ENCODE results near the gene DDX1.

DDX1 gene

DNA sequence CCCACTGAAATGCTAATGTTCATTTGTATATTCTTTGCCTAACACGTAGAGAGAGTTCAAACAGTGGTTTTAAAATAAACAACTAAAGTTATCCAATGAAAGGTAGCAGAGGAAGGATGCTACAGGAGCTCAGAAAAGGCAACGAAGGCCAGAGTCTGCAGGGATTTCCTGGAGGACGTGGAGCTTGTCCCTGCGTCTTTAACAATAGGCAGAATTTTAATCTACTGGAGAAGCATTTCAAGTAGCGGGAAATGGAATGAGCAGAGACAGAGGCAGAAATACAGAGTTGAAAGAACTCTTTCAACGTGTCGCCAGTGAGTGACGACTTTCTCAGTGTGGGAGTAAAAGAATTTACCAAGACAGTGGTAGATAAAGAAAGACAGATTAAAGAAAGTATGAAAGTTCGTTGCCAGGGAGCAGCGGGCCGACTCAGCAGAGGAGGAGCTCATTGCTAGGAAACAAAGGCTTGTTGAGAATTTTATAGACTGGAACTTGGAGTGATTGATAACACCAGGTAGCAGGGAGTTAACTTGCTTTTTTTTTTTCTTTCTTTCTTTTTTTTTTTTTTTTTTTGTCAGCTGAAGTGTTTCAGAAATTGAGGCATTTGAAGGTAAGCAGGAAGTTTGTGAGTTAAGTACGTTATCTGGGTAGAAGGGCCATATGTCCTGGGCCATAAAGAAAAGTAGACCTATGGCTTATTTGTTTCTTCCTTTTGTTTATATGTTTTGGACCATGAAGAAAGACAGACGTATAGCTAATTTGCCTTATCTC, 29.9 kb upstream of the DDX1 start:
- DNase-seq (ENCODE audit: insufficient read length, low spot score), result no peak
- peak; percentile 53 for FAIRE-seq

DNA sequence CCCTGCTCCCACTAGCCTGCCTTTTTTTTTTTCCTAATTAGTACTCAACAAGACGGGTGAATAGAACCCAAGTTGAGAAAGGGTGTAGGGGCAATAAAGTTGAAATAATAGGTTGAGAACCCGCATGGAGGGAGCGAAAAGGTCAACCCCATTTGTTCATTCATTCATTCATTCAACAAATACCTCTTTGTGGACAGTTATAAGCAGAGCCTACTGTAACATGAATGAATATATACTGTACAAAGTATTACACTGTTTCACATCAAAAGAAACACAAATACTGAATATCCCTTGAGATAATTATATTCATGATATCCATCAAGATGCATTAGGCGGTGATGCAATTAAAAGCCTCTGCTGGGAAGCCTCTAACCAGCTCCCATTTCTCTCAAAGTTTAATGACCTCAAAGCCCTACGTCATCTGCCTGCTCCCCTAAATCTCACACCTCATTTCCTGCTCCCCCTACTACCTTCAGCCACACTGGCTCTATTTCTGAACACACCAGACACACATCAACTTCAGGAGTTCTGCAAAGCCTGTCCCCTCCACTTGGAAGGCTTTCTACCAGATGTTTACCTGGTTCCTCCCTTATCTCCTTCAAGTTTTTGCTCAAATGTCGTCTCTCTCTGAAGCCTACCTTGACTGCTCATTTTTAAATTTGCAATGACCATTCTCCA, 29.2 kb upstream of the DDX1 start:
- FAIRE-seq (no peak), DNase-seq (ENCODE audit: insufficient read length, low spot score) (no peak)

DNA sequence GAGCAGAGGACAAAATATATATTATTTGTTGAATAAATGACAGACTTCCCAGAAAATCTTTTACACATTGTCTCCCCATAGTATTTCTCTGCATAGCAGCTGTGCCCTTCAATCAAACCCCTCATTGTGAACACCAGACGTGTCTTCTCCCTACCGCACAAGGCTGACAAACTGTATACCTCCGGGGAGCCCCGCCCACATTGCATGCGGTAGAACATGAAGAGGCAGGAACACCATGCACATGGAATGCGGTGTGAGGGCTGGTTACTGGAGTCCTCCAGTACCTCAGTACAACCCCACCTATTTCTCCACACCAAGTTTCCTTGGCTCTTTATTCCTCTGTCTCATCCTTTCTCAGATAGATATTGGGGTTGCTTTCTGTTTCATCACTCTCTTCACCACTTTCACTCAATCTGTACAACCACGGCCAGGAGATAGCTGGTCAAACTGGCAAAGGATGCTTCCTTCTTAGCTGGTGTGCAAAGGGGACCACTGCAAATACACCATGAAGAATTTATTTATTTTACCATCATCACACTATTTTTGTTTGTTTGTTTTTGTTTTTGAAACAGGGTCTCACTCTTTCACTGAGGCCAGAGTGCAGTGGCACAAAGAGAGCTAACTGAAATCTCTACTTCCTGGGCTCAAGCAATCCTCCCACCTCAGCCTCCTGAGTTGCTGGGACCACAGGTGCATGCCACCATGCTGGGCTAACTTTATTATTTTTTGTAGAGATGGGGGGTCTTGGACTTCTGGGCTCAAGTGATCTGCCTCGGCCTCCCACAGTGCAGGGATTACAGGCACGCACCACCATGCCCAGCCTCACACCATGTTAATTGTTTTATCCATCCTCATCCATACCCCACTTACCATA, 28.2 kb upstream of the DDX1 start:
- no peak for FAIRE-seq

DNA sequence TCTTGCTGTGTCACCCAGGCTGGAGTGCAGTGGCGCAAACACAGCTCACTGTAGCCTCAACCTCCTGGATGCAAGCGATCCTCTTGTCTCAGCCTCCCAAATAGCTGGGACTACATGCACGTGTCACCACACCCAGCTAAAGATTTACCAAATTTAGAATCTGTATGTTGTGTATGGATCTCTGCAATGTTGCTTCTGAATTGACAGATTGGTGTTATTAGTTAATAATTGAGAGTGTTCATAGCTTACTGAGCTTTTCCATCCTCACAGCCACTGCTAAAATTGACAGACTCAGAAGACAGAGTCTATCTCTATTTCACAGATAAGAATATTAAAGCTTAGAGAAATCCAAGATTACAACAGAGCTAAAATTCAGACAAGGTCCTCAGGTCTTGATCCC, 26.3 kb upstream of the DDX1 start:
- DNase-seq (ENCODE audit: insufficient read length, low spot score), result no peak
- FAIRE-seq, result no peak

More for the DNA sequence above, 28.2 kb upstream of the DDX1 start:
- DNase-seq (ENCODE audit: insufficient read length, low spot score), result no peak

DNA sequence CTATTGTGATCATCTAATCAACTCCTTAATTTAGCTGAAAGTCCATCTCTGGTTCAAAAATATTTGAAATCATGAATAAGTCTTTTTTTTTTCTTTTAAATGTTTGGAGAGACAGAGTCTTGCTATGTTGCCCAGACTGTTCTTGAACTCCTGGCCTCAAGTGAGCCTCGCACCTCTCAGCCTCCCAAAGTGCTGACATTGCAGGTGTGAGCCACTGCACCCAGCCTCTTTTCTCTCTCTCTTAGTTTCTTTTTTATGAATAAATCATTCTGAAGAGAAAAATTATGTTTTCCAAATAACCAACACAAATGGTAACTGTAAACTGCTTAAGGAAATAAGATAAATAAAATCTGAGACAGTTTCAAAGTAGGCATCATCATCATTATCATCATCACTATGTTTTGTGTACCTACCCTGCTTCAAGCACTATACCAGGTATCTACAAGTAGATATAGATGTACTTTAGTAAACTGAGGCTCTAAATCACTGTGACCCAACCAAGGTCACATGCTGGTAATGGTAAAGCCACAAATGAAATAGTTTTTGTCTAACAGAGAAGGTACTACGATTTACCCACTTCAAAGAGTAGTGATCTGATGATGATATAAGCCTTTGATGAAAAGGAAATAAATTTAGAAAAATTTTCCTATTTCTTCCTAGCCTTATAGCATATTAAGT, 25.5 kb upstream of the DDX1 start:
- no peak for FAIRE-seq

DNA sequence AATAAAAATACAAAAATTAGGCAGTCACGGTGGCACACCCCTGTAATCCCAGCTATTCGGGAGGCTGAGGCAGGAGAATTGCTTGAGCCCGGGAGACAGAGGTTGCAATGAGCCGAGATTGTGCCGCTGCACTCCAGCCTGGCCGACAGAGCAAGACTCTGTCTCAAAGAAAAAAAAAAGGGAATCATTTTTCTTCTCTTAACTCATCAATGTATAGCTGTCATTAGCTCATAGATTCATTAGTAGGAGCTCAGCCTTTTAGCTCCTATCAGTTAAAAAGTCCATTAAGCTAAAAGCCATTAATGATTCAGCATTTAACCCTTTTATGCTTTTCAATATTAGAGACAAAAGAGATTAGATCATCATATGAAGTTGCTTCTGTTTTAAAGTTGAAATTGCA, 24.8 kb upstream of the DDX1 start:
- no peak for FAIRE-seq

More for the DNA sequence above, 25.5 kb upstream of the DDX1 start:
- DNase-seq (ENCODE audit: insufficient read length, low spot score), result no peak

DNA sequence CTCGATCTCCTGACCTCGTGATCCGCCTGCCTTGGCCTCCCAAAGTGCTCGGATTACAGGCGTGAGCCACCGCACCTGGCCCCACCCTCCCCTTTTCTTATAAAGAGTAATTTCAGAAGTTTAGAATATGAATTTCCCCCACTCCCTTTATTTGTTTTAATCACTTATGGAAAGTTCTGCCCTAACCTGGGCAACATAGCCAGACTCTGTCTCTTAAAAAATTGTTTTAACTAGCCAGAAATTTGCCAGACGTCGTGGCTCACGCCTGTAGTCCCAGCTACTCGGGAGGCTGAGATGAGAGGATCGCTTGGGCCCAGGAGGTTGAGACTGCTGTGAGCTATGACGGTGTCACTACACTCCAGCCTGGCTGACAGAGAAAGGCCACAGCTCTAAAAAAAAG, 22.8 kb upstream of the DDX1 start:
- DNase-seq (ENCODE audit: insufficient read length, low spot score) (no peak), FAIRE-seq (no peak)

More for the DNA sequence above, 24.8 kb upstream of the DDX1 start:
- DNase-seq (ENCODE audit: insufficient read length, low spot score), result no peak

DNA sequence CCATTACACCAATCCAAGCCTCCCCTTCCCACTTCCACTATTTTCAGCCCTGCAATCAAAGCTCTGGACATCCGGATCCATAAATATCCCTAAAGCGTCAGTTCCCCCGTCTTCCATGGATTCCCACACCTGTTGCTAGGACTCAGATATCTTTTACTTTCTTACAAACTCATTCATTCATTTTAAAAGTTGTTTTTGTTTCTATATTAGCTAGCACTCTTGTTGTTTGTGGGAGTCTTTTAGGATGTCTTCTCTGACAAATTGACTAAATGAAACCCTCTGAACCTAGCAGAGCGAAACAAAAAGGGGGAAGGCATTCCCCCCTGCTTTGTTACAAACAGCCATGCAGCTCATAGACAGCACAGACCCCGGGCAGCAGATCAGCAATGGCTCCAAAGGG, 21.6 kb upstream of the DDX1 start:
- DNase-seq (ENCODE audit: insufficient read length, low spot score), result no peak
- no peak for FAIRE-seq

DNA sequence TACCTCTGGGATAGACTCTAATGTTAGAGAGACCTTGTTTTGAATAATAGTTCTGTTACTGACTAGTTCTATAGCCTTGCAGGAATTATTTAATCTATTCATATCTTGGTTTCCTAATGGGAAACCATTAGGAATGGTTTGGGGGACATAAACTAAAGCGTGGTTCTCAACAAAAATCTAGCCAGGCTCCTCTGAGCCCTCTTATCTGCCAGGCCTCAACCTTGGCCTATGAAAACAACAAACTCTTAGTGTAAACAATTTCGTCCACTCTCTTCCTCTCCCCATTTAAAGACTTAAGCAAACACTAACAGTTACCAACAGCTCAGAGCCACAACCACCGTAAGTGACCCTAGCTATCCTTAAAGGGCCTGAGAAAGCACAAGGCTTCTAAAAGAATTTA, 19.9 kb upstream of the DDX1 start:
- DNase-seq (ENCODE audit: insufficient read length, low spot score), result no peak
- FAIRE-seq, result no peak

DNA sequence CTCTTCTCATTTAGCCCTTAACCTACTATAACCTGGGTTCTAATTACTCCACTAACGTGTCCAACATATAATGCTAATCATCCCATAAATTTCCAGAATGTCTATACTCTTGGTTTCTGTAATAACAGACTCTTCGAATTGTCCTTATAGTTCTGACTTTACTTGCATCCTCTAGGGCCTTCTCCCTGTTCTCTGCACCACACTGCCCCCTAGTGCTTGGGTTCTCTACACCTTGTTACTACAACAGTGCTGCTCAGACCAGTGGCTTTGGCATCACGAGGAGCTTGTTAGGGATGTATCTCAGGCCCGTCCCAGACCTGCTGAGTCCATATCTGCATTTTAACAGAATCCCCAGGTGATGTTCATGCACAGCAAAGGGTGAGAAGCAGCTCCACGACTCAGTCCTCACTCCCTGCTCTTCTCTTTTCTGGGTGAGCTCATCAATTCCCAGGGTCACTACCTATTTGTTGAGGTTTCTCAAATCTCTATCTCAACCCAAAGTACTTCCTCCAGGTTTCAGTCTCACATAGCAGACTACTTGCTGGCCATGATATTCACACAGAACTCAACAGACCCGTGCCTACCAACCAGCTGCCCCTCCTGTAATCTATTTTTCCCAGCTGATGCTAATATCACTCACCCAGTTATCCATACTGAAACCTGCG, 14.5 kb upstream of the DDX1 start:
- FAIRE-seq, result peak; percentile 18
- DNase-seq (ENCODE audit: insufficient read length, low spot score), result peak; percentile 44

DNA sequence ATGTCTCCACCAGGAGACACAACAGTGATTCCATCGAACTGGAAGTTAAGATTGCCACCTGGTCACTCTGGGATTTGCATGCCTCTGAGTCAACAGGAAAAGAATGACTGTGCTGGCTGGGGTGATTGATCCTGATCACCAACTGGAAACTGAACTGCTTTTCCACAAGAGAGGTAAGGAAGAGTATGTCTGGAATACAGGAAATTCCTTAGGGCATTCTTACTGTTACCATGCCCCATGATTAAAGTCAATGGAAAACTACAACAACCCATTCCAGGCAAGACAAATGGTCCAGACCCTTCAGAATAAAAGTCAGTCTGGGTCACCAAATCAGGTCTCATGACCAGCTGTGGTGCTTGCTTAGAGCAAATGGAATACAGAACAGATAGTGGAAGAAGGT, 12.0 kb upstream of the DDX1 start:
- DNase-seq (ENCODE audit: insufficient read length, low spot score), result no peak

DNA sequence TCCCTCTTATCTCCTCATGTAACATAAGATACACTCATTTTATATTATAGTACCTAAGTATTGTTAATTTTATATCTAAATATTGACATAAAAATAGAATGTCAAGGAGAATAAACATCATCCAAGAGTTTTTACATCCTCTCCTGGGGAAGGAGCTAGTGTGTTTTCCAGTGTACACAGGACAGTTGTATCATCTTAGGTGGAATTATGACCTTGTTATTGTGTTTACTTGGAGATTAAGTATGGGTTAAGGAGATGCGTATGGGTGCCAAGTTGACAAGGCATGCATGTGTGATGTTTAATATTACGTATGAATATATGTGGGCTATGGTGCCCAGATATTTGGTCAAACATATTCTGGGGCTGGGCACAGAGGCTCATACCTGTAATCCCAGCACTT, 11.2 kb upstream of the DDX1 start:
- no peak for DNase-seq (ENCODE audit: insufficient read length, low spot score)
- FAIRE-seq, result no peak

More for the DNA sequence above, 12.0 kb upstream of the DDX1 start:
- no peak for FAIRE-seq

DNA sequence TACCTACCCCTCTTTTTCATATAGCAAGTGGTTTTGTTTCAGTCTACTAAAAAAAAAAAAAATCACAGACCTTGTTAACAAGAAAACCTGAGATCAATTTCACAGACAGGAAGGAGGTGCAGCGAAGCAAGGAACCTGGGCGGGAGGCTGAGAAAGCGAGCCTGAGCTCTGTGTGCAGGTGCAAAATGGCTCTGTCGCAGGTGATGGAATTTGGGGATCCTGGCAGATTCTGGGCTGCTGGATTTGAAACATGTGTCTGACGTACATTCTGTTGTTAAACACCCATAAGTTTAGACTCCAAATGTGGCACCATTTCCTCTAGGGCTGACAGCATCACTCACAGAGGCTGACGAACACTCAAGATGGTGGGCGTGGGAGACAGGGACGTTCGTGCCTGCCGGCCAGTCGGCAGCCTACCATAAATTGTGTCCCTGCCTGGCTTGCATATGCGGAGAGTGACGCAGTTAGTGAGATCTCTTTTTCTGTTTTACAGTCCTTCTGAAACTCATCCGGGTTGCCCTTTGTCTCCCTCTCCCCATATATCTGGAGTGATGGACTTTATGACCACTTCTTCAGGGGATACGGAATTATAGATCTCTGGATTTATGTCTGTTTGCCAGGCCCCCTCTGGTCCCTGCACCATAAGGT, 8.8 kb upstream of the DDX1 start:
- DNase-seq (ENCODE audit: insufficient read length, low spot score) (no peak), FAIRE-seq (no peak)

DNA sequence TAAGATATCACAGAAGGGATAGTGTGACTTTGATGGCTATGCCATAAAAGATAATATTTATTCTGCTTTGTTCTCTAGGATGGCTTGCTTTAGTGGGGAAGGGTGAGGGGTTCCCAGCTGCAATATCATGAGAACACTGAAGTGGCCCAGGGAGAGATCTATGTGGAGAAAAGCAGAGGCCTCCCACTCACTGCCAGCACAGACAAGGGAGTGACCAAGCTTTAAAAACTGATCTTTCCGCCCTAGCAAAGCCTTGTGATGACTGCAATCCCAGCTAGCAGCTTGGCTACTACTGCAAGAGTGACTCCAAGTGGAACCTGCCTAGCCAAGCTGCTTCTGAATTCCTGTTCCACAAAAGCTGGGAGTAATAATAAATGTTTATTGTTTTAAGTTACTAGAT, 7.8 kb upstream of the DDX1 start:
- FAIRE-seq, result no peak
- no peak for DNase-seq (ENCODE audit: insufficient read length, low spot score)

DNA sequence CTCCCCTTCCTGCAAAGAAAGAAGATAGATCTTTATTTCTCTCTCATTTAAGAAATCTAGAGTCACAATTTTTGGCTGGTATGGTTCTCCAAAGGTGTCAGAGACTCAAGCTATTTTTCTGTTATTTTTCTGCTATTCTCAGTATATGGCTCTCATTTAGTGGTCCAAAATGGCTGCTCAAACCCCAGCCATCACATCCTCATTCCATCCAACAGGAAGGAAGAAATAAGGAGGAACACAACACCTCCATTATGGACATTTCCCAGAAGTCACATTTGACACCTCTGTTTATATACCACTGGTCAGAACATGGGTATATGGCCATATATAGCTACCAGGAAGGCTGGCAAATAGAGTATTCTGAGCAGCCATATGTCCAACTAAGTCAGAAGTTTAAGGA, 7.4 kb upstream of the DDX1 start:
- no peak for FAIRE-seq
- no peak for DNase-seq (ENCODE audit: insufficient read length, low spot score)

DNA sequence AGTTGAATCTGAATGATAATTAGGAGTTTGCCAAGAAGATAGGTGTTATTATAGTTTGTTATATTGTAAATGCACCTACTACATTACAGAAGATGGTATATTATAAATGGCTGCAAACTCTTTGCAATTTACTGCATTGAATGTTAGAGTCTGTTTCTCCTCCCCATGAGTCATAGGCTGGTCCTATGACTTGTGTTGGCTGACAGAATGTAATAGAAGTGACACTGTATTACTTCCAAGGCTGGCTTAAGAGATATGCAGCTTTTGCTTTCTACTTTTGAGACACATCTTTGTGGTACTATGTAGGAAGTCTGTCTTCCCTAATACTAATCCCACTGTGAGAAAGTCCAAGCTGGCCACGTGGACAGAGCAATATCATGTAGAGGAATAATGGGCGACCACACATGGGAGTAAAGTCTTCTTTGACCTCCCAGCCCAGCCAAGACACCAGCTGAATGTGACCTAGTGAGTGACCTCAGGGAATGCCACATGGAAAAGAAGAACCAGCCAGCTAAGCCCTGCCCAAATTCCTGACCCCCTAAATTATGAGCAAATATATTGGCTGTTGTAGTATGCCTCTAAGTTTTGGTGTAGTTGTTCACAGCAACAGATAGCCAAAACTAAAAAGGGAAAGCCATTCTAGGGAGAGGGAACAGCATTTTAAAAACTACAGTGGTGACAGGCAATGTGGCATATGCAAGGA, 6.8 kb upstream of the DDX1 start:
- DNase-seq (ENCODE audit: insufficient read length, low spot score) (no peak), FAIRE-seq (no peak)

DNA sequence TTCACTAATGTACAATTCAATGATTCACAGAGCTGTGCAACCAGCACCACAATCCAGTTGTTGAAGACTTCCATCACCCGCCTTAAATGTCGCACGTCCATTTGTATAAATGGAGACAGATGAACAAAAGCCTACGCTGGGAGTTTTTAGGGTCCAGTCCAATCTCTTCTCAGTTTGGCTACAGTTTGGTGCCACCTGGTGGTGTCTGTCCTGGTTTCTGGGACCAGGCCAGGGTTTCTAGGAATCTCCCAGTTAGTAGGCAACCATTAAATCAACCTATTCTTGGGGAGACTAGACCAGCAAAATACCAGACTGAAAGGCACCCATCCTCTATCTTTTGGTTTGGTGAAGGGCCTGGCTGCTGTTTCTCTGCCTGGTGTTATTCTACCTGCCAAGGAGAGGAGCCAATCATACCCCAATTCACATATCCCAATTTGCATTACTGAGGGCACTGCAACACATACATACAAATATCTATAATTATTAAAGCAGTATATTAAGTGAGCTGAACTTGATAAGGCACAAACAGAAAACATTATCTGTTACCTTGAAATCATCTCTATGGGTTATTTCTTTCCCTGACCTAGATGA, 3.2 kb upstream of the DDX1 start:
- FAIRE-seq (no peak), DNase-seq (ENCODE audit: insufficient read length, low spot score) (no peak)

DNA sequence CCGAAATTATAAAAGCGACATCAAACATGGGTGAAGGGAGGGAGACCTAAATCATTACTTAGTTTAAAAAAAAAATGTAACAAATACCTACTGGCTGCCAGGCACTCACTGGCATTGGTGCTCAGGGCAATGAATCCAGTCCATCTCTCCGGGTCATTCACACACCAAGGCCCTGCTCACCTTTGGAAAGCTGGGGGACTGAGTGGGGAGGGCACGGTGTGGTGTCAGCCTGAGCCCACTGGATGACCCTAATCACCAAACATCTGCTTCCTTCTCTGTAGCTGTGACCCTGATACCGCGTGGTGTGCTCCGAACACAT, 336 bp upstream of the DDX1 start:
- FAIRE-seq (no peak), DNase-seq (ENCODE audit: insufficient read length, low spot score) (no peak)

DNA sequence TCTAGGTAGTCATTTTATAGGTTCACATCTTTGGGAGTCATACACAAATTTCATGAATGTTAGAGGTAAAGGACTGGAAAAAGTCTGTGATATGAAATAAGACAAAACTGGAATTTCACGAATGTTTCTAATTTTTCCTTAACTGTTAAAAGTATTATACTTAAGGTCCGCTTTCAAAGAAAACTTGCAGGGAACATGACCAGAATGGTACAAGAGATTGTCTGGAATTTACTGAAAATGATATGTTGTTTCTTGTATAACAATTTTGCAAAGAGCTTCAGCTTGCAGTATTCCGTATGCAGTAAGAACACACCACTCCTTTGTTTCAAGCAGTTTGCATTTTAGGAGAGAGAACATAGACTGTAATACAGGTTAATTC, 1.6 kb downstream of the DDX1 start:
- FAIRE-seq, result no peak
- DNase-seq (ENCODE audit: insufficient read length, low spot score), result no peak
